Thyroid gland (tissue), 4 donors: Measurements from ENCODE around the gene CHAD.

Experiments used
- CTCF ChIP-seq, 6 experiments: fragments of 200-600 bp in 3 of 6; fragments of 450-650 bp in 3 of 6; sonication (generic) in 3 of 6; IDR thresholded peaks; one replicate each; pipeline ENCODE4 v1.5.1; 2016 to 2019; ENCODE audit warnings: antibody characterized with exemption in 6 of 6, mild to moderate bottlenecking in 2 of 6, inconsistent platforms in 1 of 6, moderate library complexity in 1 of 6
- POLR2A ChIP-seq, 2 donors: fragments of 450-650 bp; IDR thresholded peaks; one replicate each; pipeline ENCODE4 v1.6.1; 2017; ENCODE audit warnings: antibody characterized with exemption in 2 of 2, mild to moderate bottlenecking in 2 of 2, moderate library complexity in 1 of 2

GRCh38 chr17:50451943-50452629 lies 16.6 kb downstream of the CHAD start:
- TF ChIP-seq CTCF (IDR thresholded peaks at IDR 0.05) (no peak), POLR2A (IDR thresholded peaks at IDR 0.05) (no peak)
